Eye (tissue), 1 donor: Measurements from ENCODE around the gene PARM1.

Source experiments
- DNase-seq: peaks from one replicate; pipeline ENCODE4 v3.0.0-alpha.2; 2015

Gene PARM1

GRCh38 chr4:75036046-75036830, 103.3 kb downstream of the PARM1 start:
- DNase-seq, result no peak

GRCh38 chr4:75037252-75037651, 104.3 kb downstream of the PARM1 start:
- no peak for DNase-seq

- DNase-seq, result no peak
Measured at GRCh38 chr4:75038376-75038775, 105.5 kb downstream of the PARM1 start.

- no peak for DNase-seq
Measured at GRCh38 chr4:75040703-75041102, 107.8 kb downstream of the PARM1 start.

- DNase-seq, result no peak
Measured at GRCh38 chr4:75042601-75043208, 109.8 kb downstream of the PARM1 start.

GRCh38 chr4:75046226-75046625, 113.3 kb downstream of the PARM1 start:
- no peak for DNase-seq

- DNase-seq, result no peak
Measured at GRCh38 chr4:75046641-75047040, 113.7 kb downstream of the PARM1 start.

- no peak for DNase-seq
Measured at GRCh38 chr4:75048208-75048879, 115.4 kb downstream of the PARM1 start.

- DNase-seq, result no peak
Measured at GRCh38 chr4:75051431-75051830, 118.5 kb downstream of the PARM1 start.

GRCh38 chr4:75053352-75053751, 120.4 kb downstream of the PARM1 start:
- no peak for DNase-seq

- no peak for DNase-seq
Measured at GRCh38 chr4:75054078-75054477, 121.2 kb downstream of the PARM1 start.

GRCh38 chr4:75056277-75056676, 123.4 kb downstream of the PARM1 start:
- peak; percentile 43 for DNase-seq

- no peak for DNase-seq
Measured at GRCh38 chr4:75057369-75057768, 124.5 kb downstream of the PARM1 start.

- DNase-seq, result no peak
Measured at GRCh38 chr4:75058486-75058885, 125.6 kb downstream of the PARM1 start.

- no peak for DNase-seq
Measured at GRCh38 chr4:75063433-75063832, 130.5 kb downstream of the PARM1 start.

- no peak for DNase-seq
Measured at GRCh38 chr4:75065909-75066308, 133.0 kb downstream of the PARM1 start.

- no peak for DNase-seq
Measured at GRCh38 chr4:75069493-75070074, 136.7 kb downstream of the PARM1 start.

- peak; percentile 20 for DNase-seq
Measured at GRCh38 chr4:75071317-75071716, 138.4 kb downstream of the PARM1 start.

- DNase-seq, result no peak
Measured at GRCh38 chr4:75080888-75081287, 148.0 kb downstream of the PARM1 start.

- DNase-seq, result no peak
Measured at GRCh38 chr4:75081561-75081960, 148.6 kb downstream of the PARM1 start.

GRCh38 chr4:75087416-75087815, 154.5 kb downstream of the PARM1 start:
- no peak for DNase-seq

GRCh38 chr4:75087865-75088264, 154.9 kb downstream of the PARM1 start:
- no peak for DNase-seq

- no peak for DNase-seq
Measured at GRCh38 chr4:75089206-75089605, 156.3 kb downstream of the PARM1 start.

- DNase-seq, result no peak
Measured at GRCh38 chr4:75099321-75099720, 166.4 kb downstream of the PARM1 start.
